GM23338 (cell line): ENCODE results near the gene HMOX2. TPM values are rescaled to one million over a fixed set of nuclear protein-coding genes. Genes with fewer than 3 reads are reported as not detected.

ENCODE experiments used
- ATAC-seq: fragments of 200-7000 bp; cut with Tn5 transposase; 3 replicates; pipeline ENCODE4 v1.9.1; 2020
- DNase-seq: peaks from one replicate; pipeline ENCODE4 v3.0.0-alpha.2; 2015; ENCODE audit warnings: low spot score
- H2AFZ ChIP-seq: fragments of 200-600 bp; sonication (generic); 2 replicates; pipeline ENCODE4 v1.8.0; 2016; ENCODE audit warnings: antibody characterized with exemption, mild to moderate bottlenecking, moderate library complexity
- H3F3A ChIP-seq: fragments of 200-600 bp; sonication (generic); replicated peaks from 2 replicates; pipeline ENCODE4 v1.8.0; 2017; ENCODE audit warnings: antibody characterized with exemption, mixed run types, low read depth
- H3K27ac ChIP-seq: fragments of 200-600 bp; sonication (generic); 2 replicates; pipeline ENCODE4 v1.6.1; 2016; ENCODE audit warnings: low read depth
- H3K27me3 ChIP-seq: fragments of 200-600 bp; sonication (generic); 2 replicates; pipeline ENCODE4 v1.8.0; 2016; ENCODE audit warnings: mild to moderate bottlenecking, mixed run types, moderate library complexity; ENCODE audit not compliant: insufficient read depth
- H3K36me3 ChIP-seq: fragments of 200-600 bp; sonication (generic); 2 replicates; pipeline ENCODE4 v1.8.0; 2016; ENCODE audit warnings: mild to moderate bottlenecking; ENCODE audit not compliant: insufficient read depth
- H3K4me1 ChIP-seq: fragments of 200-600 bp; sonication (generic); 2 replicates; pipeline ENCODE4 v1.8.0; 2016; ENCODE audit warnings: mild to moderate bottlenecking, moderate library complexity; ENCODE audit not compliant: insufficient read depth
- H3K4me2 ChIP-seq: fragments of 200-600 bp; sonication (generic); 2 replicates; pipeline ENCODE4 v1.7.1; 2017; ENCODE audit warnings: mixed run types
- H3K4me3 ChIP-seq: fragments of 200-600 bp; sonication (generic); 2 replicates; pipeline ENCODE4 v1.6.1; 2016; ENCODE audit warnings: mixed run types
- H3K79me2 ChIP-seq: fragments of 200-600 bp; sonication (generic); replicated peaks from 2 replicates; pipeline ENCODE4 v1.8.0; 2017; ENCODE audit warnings: mild to moderate bottlenecking; ENCODE audit not compliant: insufficient read depth
- H3K9me2 ChIP-seq: fragments of 200-600 bp; sonication (generic); 2 replicates; pipeline ENCODE4 v1.8.0; 2017; ENCODE audit not compliant: insufficient read depth
- H4K20me1 ChIP-seq: fragments of 200-600 bp; sonication (generic); replicated peaks from 2 replicates; pipeline ENCODE4 v1.8.0; 2017; ENCODE audit warnings: mild to moderate bottlenecking; ENCODE audit not compliant: insufficient read depth
- H3K27ac Mint-ChIP-seq: 2 replicates; pipeline ENCODE4 v1.8.0; 2020; ENCODE audit warnings: inconsistent platforms, mild to moderate bottlenecking, moderate library complexity, mixed read lengths
- H3K27me3 Mint-ChIP-seq: 3 replicates; pipeline ENCODE4 v1.8.0; 2022; ENCODE audit warnings: low read depth, mild to moderate bottlenecking, moderate library complexity, mixed read lengths, inconsistent platforms; ENCODE audit not compliant: insufficient read depth, poor library complexity
- H3K36me3 Mint-ChIP-seq: 3 replicates; pipeline ENCODE4 v1.8.0; 2021; ENCODE audit warnings: low read depth, mild to moderate bottlenecking, inconsistent platforms, moderate library complexity, mixed read lengths
- H3K4me1 Mint-ChIP-seq: 3 replicates; pipeline ENCODE4 v1.8.0; 2020; ENCODE audit warnings: mild to moderate bottlenecking, inconsistent platforms, mixed read lengths
- H3K4me3 Mint-ChIP-seq: 3 replicates; pipeline ENCODE4 v1.8.0; 2021; ENCODE audit warnings: moderate library complexity, mild to moderate bottlenecking, inconsistent platforms, mixed read lengths
- H3K9me3 Mint-ChIP-seq: 3 replicates; pipeline ENCODE4 v1.8.0; 2020; ENCODE audit warnings: moderate library complexity, mild to moderate bottlenecking, inconsistent platforms, mixed read lengths
- ETS1 ChIP-seq: IDR thresholded peaks from 2 replicates; pipeline ENCODE4 v1.6.1; 2016; ENCODE audit warnings: antibody characterized with exemption
- EZH2 ChIP-seq: fragments of 200-600 bp; sonication (generic); IDR thresholded peaks from one replicate; pipeline ENCODE4 v1.8.0; 2017; ENCODE audit warnings: antibody characterized with exemption, mild to moderate bottlenecking, low read depth; ENCODE audit not compliant: unreplicated experiment
- EZH2phosphoT487 ChIP-seq: fragments of 200-600 bp; sonication (generic); IDR thresholded peaks from one replicate; pipeline ENCODE4 v1.8.1; 2018; ENCODE audit warnings: antibody characterized with exemption; ENCODE audit not compliant: unreplicated experiment
- POLR2AphosphoS5 ChIP-seq: IDR thresholded peaks from 2 replicates; pipeline ENCODE4 v1.6.1; 2016; ENCODE audit warnings: antibody characterized with exemption, low read depth
- ZNF114 ChIP-seq: fragments of 250-450 bp; sonication (Bioruptor Pico); IDR thresholded peaks from 2 replicates; pipeline ENCODE4 v1.5.0; 2020; ENCODE audit warnings: mild to moderate bottlenecking, moderate library complexity
- ZNF462 ChIP-seq: fragments of 250-450 bp; sonication (Bioruptor Pico); IDR thresholded peaks from 2 replicates; pipeline ENCODE4 v1.5.0; 2020; ENCODE audit warnings: mild to moderate bottlenecking, moderate library complexity
- polyA plus RNA-seq: library from polyadenylated mRNA; unstranded; fragments of >200 nt; fragmentation: Nextera tagmentation; extraction: Ambion mirVana; gene quantifications from 2 replicates; pipeline ENCODE4 v1.2.1, GENCODE V29; 2016
- total RNA-seq: library from RNA; depleted of rRNA; stranded (reverse); fragments of >200 nt; shearing (Covaris generic); gene quantifications from 2 replicates; pipeline ENCODE4 v1.2.3, GENCODE V29; 2014

HMOX2 gene
- total and polyA plus RNA-seq, 2 experiments from 2014 or later: 33.0 to 38.1 TPM

GRCh38 chr16:4471869-4472268 lies 4.3 kb upstream of the HMOX2 start:
- Histone ChIP-seq H3K27ac (no peak overlapping the region), H3F3A (peaks cover 15% of the 10 kb centered on the region), H2AFZ (no peak overlapping the region), H3K36me3 (peaks cover 16% of the 10 kb centered on the region; the same call in 1 of the 2 replicates), H3K4me3 (no peak overlapping the region), H3K9me2 (no peaks in the 10 kb centered on the region), H3K4me2 (no peak overlapping the region), H3K79me2 (peaks cover 18% of the 10 kb centered on the region), H3K4me1 (peaks cover 6% of the 10 kb centered on the region), H4K20me1 (no peaks in the 10 kb centered on the region), H3K27me3 (peaks cover 13% of the 10 kb centered on the region)
- Mint-ChIP-seq H3K9me3 (peaks cover 18% of the 10 kb centered on the region), H3K4me1 (peaks cover 8% of the 10 kb centered on the region), H3K27ac (no peak overlapping the region), H3K4me3 (no peak overlapping the region), H3K27me3 (peaks cover 20% of the 10 kb centered on the region), H3K36me3 (peaks cover 43% of the 10 kb centered on the region)
- TF ChIP-seq ETS1 (no peak), EZH2 (no peak), POLR2AphosphoS5 (no peak), ZNF114 (no peak), ZNF462 (CRISPR knock-in tag) (no peak)
- ATAC-seq (no peak), DNase-seq (no peak)

GRCh38 chr16:4472880-4473279 lies 3.3 kb upstream of the HMOX2 start:
- peaks cover 13% of the 10 kb centered on the region for H3K27me3 ChIP-seq
- H3K79me2 ChIP-seq: peaks cover 22% of the 10 kb centered on the region
- peaks cover 16% of the 10 kb centered on the region; the same call in 1 of the 2 replicates for H3K36me3 ChIP-seq
- Mint-ChIP-seq H3K27ac (no peak overlapping the region), H3K36me3 (peaks cover 38% of the 10 kb centered on the region), H3K9me3 (peaks cover 18% of the 10 kb centered on the region), H3K27me3 (peaks cover 20% of the 10 kb centered on the region), H3K4me1 (peaks cover 9% of the 10 kb centered on the region), H3K4me3 (peak overlapping the region; percentile 81)
- no peaks in the 10 kb centered on the region for H4K20me1 ChIP-seq
- H2AFZ ChIP-seq: no peak overlapping the region
- TF ChIP-seq ZNF114: no peak
- no peak for TF ChIP-seq POLR2AphosphoS5
- no peak for TF ChIP-seq EZH2phosphoT487
- ATAC-seq (no peak), DNase-seq (no peak)
- H3K4me2 ChIP-seq: peak overlapping the region; percentile 94; the same call in 1 of the 2 replicates
- H3K9me2 ChIP-seq: no peaks in the 10 kb centered on the region
- peaks cover 6% of the 10 kb centered on the region for H3K4me1 ChIP-seq
- H3F3A ChIP-seq: peaks cover 15% of the 10 kb centered on the region
- H3K4me3 ChIP-seq: peak overlapping the region; percentile 93; the same call in 1 of the 2 replicates
- no peak overlapping the region for H3K27ac ChIP-seq
